GM19023 (cell line): ENCODE measurements around the gene TRIM32.

ENCODE experiments used
- ATAC-seq: cut with Tn5 transposase; IDR thresholded peaks from one replicate; pipeline ENCODE4 v1.9.1; 2021; ENCODE audit warnings: mild to moderate bottlenecking, moderate library complexity; ENCODE audit not compliant: unreplicated experiment

The TRIM32 gene

GRCh38 chr9:116750510-116750909, 63.4 kb downstream of the TRIM32 start:
- no peak for ATAC-seq
